ENCODE results near the gene ROR2. TPM values are rescaled to one million over a fixed set of nuclear protein-coding genes. Genes with fewer than 3 reads are reported as not detected.

The ROR2 gene
- total and polyA plus RNA-seq, 2 donors (not counting 3 experiments of a cell fraction or from before 2014, with no cell fraction given) = not detected

- H3K9me1 ChIP-seq (replicated peaks; ENCODE audit: control insufficient read depth, extremely low read depth, insufficient read depth, low read length) = no peaks in the 10 kb centered on the region
- no peaks in the 10 kb centered on the region for H3K4me1 ChIP-seq (ENCODE audit: control insufficient read depth, extremely low read depth, insufficient read depth, low read length)
- H3K27ac ChIP-seq (ENCODE audit: insufficient read depth, low read depth, low read length) = no peak overlapping the region
- DNase-seq (ENCODE audit: low read depth, low spot score) (no peak), FAIRE-seq (no peak)
- H3K9ac ChIP-seq (replicated peaks; ENCODE audit: extremely low read depth, insufficient read depth, low read length) = no peak overlapping the region
- peaks cover 39 to 63% of the 10 kb centered on the region in 2 experiments for H3K27me3 ChIP-seq (ENCODE audit: control insufficient read depth in 2 of 2, insufficient read depth in 2 of 2, low read length in 2 of 2)
- H3K4me3 ChIP-seq (replicated peaks in 1 of 3; ENCODE audit: insufficient read depth in 1 of 3, low read depth in 1 of 3, low read length in 3 of 3) = no peak overlapping the region
- H4K20me1 ChIP-seq (replicated peaks; ENCODE audit: control insufficient read depth, extremely low read depth, insufficient read depth, low read length) = no peaks in the 10 kb centered on the region
- H3K36me3 ChIP-seq (ENCODE audit: control insufficient read depth in 2 of 2, extremely low read depth in 1 of 2, insufficient read depth in 2 of 2, low read length in 2 of 2) = no peaks in the 10 kb centered on the region
- H3K79me2 ChIP-seq (ENCODE audit: control insufficient read depth, insufficient read depth, low read length) = no peaks in the 10 kb centered on the region
- dilution Hi-C loops (cut with MboI; ENCODE audit: extremely low pct_ligation_motif_present, low sequenced_read_pairs) (no loop called here), intact Hi-C loops (cut with micrococcal nuclease) (no loop called here)
- H3K4me2 ChIP-seq (ENCODE audit: insufficient read depth, low read length) = no peak overlapping the region
- no peak for TF ChIP-seq FOS (IDR thresholded peaks at IDR 0.05; ENCODE audit: borderline replicate concordance, insufficient read depth, low read length)
- TF ChIP-seq POLR2AphosphoS5 (IDR thresholded peaks at IDR 0.05; ENCODE audit: insufficient read depth, low read depth, low read length) = no peak
- no peak for TF ChIP-seq POLR2A (IDR thresholded peaks at IDR 0.05; ENCODE audit: low read depth, low read length)
- no peak for TF ChIP-seq CTCF (IDR thresholded peaks at IDR 0.05; ENCODE audit: extremely low read depth in 1 of 2, insufficient read depth in 1 of 2, low read depth in 1 of 2, low read length in 2 of 2)
- TF ChIP-seq MYC (IDR thresholded peaks at IDR 0.05; ENCODE audit: low read depth, low read length) = no peak
- TF ChIP-seq JUN (IDR thresholded peaks at IDR 0.05; ENCODE audit: borderline replicate concordance, insufficient read depth, insufficient read length, low read depth) = no peak
- TF ChIP-seq GATA2 (IDR thresholded peaks at IDR 0.05; ENCODE audit: insufficient read depth, insufficient read length, low read depth, low read length) = no peak
- TF ChIP-seq MAX (IDR thresholded peaks at IDR 0.05; ENCODE audit: insufficient read depth, insufficient read length) = no peak
- no peak for TF ChIP-seq EZH2 (IDR thresholded peaks at IDR 0.05; ENCODE audit: borderline replicate concordance, low read depth, low read length, severe bottlenecking)
- no TSS peak for BruUV-seq (replicated peaks)
- no peaks in the 10 kb centered on the region for H3K9me3 ChIP-seq (replicated peaks; ENCODE audit: control insufficient read depth, insufficient read depth, low read length)
- H2AFZ ChIP-seq (ENCODE audit: low read depth, low read length) = no peak overlapping the region
- ChIA-PET POLR2A (no interaction called here), CTCF (interaction anchor here (1.0 to 2.4 kb wide), 4 partner anchors 8 to 1031 kb away, joined by 3 to 15 read pairs (median 7); no protein-coding TSS in a partner anchor)
Measured at GRCh38 chr9:91946653-91947488, 3.2 kb downstream of the ROR2 start.

Data from endothelial cell of umbilical vein (primary cell).